Measurements from ENCODE around the gene PLCL1. TPM values are rescaled to one million over a fixed set of nuclear protein-coding genes. Genes with fewer than 3 reads are reported as not detected.

The PLCL1 gene
- polyA plus RNA-seq, 3 donors: 0.69 to 1.4 (median 0.79) TPM

DNA sequence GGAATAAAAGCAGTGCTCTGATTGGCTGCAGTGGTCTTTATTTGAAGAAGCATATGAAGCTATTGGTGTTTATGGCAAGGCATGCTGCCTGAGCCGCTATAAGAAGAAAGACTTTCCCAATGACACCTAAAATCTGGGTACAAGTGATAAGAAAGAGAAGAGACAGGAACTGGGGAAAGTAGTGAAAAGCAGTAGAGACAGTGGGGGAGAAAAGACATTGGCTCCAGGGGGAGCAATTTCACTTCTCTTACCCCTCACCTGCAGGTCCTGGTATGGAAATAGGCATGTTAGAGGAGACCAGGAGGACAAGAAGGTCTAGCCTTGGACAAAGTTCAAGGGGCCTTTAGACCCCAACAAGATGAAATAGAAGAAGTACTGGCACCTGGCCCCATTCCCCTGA lies 47.1 kb downstream of the PLCL1 start:
- intact Hi-C loops (cut with micrococcal nuclease): no loop called here
- Histone ChIP-seq H3K4me1 (ENCODE audit: control insufficient read depth in 1 of 2, insufficient read depth in 2 of 2, low read length in 2 of 2) (no peaks in the 10 kb centered on the region), H4K20me1 (ENCODE audit: insufficient read depth, low read length) (no peaks in the 10 kb centered on the region), H2AFZ (ENCODE audit: insufficient read depth, low read depth, low read length, poor library complexity, severe bottlenecking) (no peak overlapping the region), H3K9me3 (replicated peaks in 1 of 2; ENCODE audit: control insufficient read depth in 1 of 2, insufficient read depth in 1 of 2, low read length in 2 of 2) (no peaks in the 10 kb centered on the region), H3K4me2 (replicated peaks; ENCODE audit: extremely low read depth, low read length, poor library complexity, severe bottlenecking) (no peak overlapping the region), H3K27me3 (ENCODE audit: control insufficient read depth in 2 of 2, insufficient read depth in 2 of 2, low read length in 2 of 2) (no peaks in the 10 kb centered on the region), H3K79me2 (ENCODE audit: insufficient read depth, low read length) (no peaks in the 10 kb centered on the region), H3K27ac (ENCODE audit: low read depth in 1 of 2, low read length in 2 of 2) (no peak overlapping the region), H3K9ac (ENCODE audit: insufficient read depth, low read length, poor library complexity, severe bottlenecking) (no peak overlapping the region), H3K36me3 (replicated peaks in 1 of 2; ENCODE audit: control insufficient read depth in 1 of 2, insufficient read depth in 2 of 2, low read length in 2 of 2) (no peaks in the 10 kb centered on the region), H3K4me3 (replicated peaks in 1 of 3; ENCODE audit: low read depth in 2 of 3, low read length in 3 of 3) (no peak overlapping the region)
- no peak overlapping the region for H3K27ac Mint-ChIP-seq
- DNase-seq: no peak
- no peaks in the 10 kb centered on the region for H3K4me1 Mint-ChIP-seq
- no peak overlapping the region for H3K4me3 Mint-ChIP-seq
- no peaks in the 10 kb centered on the region for H3K9me3 Mint-ChIP-seq
- WGBS (ENCODE audit: insufficient coverage): no CpG with 5 or more reads among the region's 1 CpG
- TF ChIP-seq, protein P1, sequence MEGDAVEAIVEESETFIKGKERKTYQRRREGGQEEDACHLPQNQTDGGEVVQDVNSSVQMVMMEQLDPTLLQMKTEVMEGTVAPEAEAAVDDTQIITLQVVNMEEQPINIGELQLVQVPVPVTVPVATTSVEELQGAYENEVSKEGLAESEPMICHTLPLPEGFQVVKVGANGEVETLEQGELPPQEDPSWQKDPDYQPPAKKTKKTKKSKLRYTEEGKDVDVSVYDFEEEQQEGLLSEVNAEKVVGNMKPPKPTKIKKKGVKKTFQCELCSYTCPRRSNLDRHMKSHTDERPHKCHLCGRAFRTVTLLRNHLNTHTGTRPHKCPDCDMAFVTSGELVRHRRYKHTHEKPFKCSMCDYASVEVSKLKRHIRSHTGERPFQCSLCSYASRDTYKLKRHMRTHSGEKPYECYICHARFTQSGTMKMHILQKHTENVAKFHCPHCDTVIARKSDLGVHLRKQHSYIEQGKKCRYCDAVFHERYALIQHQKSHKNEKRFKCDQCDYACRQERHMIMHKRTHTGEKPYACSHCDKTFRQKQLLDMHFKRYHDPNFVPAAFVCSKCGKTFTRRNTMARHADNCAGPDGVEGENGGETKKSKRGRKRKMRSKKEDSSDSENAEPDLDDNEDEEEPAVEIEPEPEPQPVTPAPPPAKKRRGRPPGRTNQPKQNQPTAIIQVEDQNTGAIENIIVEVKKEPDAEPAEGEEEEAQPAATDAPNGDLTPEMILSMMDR (IDR thresholded peaks at IDR 0.05): no peak
- H3K36me3 Mint-ChIP-seq: no peaks in the 10 kb centered on the region
- peaks cover 0 to 2% (median 1%) of the 10 kb centered on the region in 3 donors for H3K27me3 Mint-ChIP-seq (ENCODE audit: low read depth in 3 of 3)

- H3K27me3 Mint-ChIP-seq (ENCODE audit: low read depth in 3 of 3): peaks cover 0 to 2% (median 1%) of the 10 kb centered on the region in 3 donors
- Histone ChIP-seq H3K4me1 (ENCODE audit: control insufficient read depth in 1 of 2, insufficient read depth in 2 of 2, low read length in 2 of 2) (no peaks in the 10 kb centered on the region), H3K4me2 (replicated peaks; ENCODE audit: extremely low read depth, low read length, poor library complexity, severe bottlenecking) (no peak overlapping the region), H3K79me2 (ENCODE audit: insufficient read depth, low read length) (no peaks in the 10 kb centered on the region), H3K27me3 (ENCODE audit: control insufficient read depth in 2 of 2, insufficient read depth in 2 of 2, low read length in 2 of 2) (no peaks in the 10 kb centered on the region), H3K27ac (ENCODE audit: low read depth in 1 of 2, low read length in 2 of 2) (no peak overlapping the region), H3K36me3 (replicated peaks in 1 of 2; ENCODE audit: control insufficient read depth in 1 of 2, insufficient read depth in 2 of 2, low read length in 2 of 2) (no peaks in the 10 kb centered on the region), H3K4me3 (replicated peaks in 1 of 3; ENCODE audit: low read depth in 2 of 3, low read length in 3 of 3) (no peak overlapping the region), H3K9ac (ENCODE audit: insufficient read depth, low read length, poor library complexity, severe bottlenecking) (no peak overlapping the region), H4K20me1 (ENCODE audit: insufficient read depth, low read length) (no peaks in the 10 kb centered on the region), H3K9me3 (replicated peaks in 1 of 2; ENCODE audit: control insufficient read depth in 1 of 2, insufficient read depth in 1 of 2, low read length in 2 of 2) (no peaks in the 10 kb centered on the region), H2AFZ (ENCODE audit: insufficient read depth, low read depth, low read length, poor library complexity, severe bottlenecking) (no peak overlapping the region)
- no peak for DNase-seq
- H3K9me3 Mint-ChIP-seq: no peaks in the 10 kb centered on the region
- 55% methylated on average over 2 of the region's 2 CpGs for WGBS (ENCODE audit: insufficient coverage)
- no peak overlapping the region for H3K4me3 Mint-ChIP-seq
- TF ChIP-seq, protein P1 (IDR thresholded peaks at IDR 0.05): no peak
- no peaks in the 10 kb centered on the region for H3K4me1 Mint-ChIP-seq
- intact Hi-C loops (cut with micrococcal nuclease): no loop called here
- peak overlapping the region in 1 of 7 donors; percentile 1 for H3K27ac Mint-ChIP-seq
- H3K36me3 Mint-ChIP-seq: no peaks in the 10 kb centered on the region
Measured at GRCh38 chr2:197852108-197852507, 47.7 kb downstream of the PLCL1 start.

All from CD14-positive monocyte (primary cell).